ENCODE data around the gene CWC27.

CWC27 gene

DNA sequence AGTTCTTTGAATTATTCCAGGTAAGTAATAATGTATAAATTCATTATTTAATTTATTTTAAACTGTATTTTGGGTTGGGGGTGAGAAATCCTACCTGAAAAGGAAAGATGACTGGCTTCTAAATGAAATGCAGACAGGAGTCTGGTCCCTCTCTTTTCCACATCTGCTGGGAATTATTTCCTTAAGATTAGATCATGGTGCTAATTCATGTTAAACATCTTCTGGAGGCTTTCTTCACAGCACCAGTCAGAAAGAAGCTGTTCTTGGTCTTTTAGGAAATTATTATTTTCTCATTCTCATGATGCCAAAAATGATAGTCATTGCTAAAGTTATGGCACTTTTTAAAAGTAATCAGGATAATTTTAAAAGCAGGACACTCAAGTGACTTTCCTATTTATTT lies 254.2 kb downstream of the CWC27 start:
- no peak for DNase-seq
- Histone ChIP-seq H3K27me3 (ENCODE audit: insufficient read depth, low read depth, severe bottlenecking) (no peaks in the 10 kb centered on the region), H3K9me3 (ENCODE audit: severe bottlenecking) (no peaks in the 10 kb centered on the region), H3K36me3 (no peaks in the 10 kb centered on the region), H3K27ac (no peak overlapping the region), H3K4me3 (ENCODE audit: low read depth, low read length) (no peak overlapping the region)
- TF ChIP-seq, protein P1, sequence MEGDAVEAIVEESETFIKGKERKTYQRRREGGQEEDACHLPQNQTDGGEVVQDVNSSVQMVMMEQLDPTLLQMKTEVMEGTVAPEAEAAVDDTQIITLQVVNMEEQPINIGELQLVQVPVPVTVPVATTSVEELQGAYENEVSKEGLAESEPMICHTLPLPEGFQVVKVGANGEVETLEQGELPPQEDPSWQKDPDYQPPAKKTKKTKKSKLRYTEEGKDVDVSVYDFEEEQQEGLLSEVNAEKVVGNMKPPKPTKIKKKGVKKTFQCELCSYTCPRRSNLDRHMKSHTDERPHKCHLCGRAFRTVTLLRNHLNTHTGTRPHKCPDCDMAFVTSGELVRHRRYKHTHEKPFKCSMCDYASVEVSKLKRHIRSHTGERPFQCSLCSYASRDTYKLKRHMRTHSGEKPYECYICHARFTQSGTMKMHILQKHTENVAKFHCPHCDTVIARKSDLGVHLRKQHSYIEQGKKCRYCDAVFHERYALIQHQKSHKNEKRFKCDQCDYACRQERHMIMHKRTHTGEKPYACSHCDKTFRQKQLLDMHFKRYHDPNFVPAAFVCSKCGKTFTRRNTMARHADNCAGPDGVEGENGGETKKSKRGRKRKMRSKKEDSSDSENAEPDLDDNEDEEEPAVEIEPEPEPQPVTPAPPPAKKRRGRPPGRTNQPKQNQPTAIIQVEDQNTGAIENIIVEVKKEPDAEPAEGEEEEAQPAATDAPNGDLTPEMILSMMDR (IDR thresholded peaks at IDR 0.05; ENCODE audit: low read depth, low read length), result no peak

DNA sequence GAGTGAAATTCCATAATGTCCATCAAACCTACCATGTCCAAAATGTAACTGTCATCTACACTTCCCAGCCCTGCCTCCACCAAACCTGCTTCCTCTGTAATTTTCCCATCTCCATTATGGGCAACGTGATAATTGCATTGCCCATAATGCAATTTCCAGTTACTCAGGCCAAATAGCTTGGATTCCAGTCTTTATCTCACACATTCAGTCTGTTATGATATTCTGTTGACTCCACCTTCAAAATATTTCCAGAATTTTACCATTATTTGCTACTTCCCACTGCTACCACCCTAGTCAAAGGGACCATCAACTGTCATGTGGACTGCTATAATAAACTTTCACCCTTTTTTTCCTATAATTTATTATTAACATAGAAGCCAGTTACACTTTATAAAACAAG lies 256.0 kb downstream of the CWC27 start:
- no peaks in the 10 kb centered on the region for H3K9me3 ChIP-seq (ENCODE audit: severe bottlenecking)
- TF ChIP-seq, protein P1 (IDR thresholded peaks at IDR 0.05; ENCODE audit: low read depth, low read length), result no peak

DNA sequence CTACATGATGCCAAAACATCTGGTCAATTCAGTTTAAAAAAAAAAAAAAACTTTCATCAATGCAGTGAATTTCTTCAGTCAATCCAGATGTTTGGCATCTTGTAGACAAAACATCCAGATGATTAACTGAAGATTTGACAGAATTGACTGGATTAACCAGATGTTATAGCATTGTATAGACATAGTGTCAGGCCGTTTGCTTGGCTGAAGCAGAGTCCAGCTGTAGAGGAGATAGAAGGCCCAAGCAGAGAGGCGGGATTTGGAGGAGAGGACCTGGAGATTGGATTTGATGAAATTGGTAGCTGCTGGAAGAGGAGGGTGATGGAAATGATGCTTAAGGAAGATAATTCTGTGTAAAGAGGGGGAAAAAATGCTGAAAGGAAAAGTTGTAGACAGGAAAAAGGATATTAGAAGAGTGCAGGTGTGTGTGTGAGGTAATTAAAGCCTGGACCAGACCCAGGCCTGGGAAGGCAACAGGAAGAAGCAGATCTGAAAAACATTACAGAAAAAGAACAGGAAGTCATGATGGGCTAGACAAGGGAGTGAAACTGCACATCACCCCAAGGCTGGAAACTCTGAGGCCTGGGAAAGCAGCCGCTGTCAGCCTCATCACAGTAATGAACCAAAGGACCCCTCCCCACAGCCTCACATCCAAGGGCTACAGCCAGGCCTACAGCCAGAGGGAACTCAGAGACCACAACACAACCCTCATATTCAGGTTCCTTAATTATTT lies 258.3 kb downstream of the CWC27 start:
- Histone ChIP-seq H3K27ac (no peak overlapping the region), H3K9me3 (ENCODE audit: severe bottlenecking) (no peaks in the 10 kb centered on the region), H3K36me3 (no peaks in the 10 kb centered on the region), H3K27me3 (ENCODE audit: insufficient read depth, low read depth, severe bottlenecking) (no peaks in the 10 kb centered on the region), H3K4me3 (ENCODE audit: low read depth, low read length) (no peak overlapping the region)
- DNase-seq, result no peak
- TF ChIP-seq, protein P1 (IDR thresholded peaks at IDR 0.05; ENCODE audit: low read depth, low read length), result no peak

More for the DNA sequence above, 256.0 kb downstream of the CWC27 start:
- no peak overlapping the region for H3K27ac ChIP-seq
- DNase-seq, result no peak
- H3K36me3 ChIP-seq, result no peaks in the 10 kb centered on the region
- H3K4me3 ChIP-seq (ENCODE audit: low read depth, low read length), result no peak overlapping the region
- no peaks in the 10 kb centered on the region for H3K27me3 ChIP-seq (ENCODE audit: insufficient read depth, low read depth, severe bottlenecking)

DNA sequence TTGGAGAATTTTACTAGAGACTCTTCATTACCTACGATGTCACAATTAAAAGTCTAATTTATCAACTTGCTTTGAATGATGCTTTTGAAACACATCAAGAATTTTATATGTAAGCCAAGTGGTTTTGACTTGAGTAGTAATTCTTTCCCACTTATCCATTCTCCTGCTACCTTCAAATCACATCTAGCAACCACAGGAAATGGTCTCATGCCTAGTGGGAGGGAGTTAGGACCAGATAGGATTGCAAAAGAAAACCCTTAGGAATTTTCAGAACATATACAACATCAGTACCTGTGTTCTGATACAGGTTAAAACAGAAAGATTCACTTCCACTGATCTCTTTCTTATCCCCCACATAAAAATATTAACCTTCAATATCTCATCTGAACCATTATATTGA lies 260.4 kb downstream of the CWC27 start:
- TF ChIP-seq, protein P1 (IDR thresholded peaks at IDR 0.05; ENCODE audit: low read depth, low read length), result no peak
- H3K4me3 ChIP-seq (ENCODE audit: low read depth, low read length), result no peak overlapping the region
- no peak for DNase-seq
- no peaks in the 10 kb centered on the region for H3K9me3 ChIP-seq (ENCODE audit: severe bottlenecking)
- no peaks in the 10 kb centered on the region for H3K36me3 ChIP-seq
- no peak overlapping the region for H3K27ac ChIP-seq
- H3K27me3 ChIP-seq (ENCODE audit: insufficient read depth, low read depth, severe bottlenecking), result no peaks in the 10 kb centered on the region

DNA sequence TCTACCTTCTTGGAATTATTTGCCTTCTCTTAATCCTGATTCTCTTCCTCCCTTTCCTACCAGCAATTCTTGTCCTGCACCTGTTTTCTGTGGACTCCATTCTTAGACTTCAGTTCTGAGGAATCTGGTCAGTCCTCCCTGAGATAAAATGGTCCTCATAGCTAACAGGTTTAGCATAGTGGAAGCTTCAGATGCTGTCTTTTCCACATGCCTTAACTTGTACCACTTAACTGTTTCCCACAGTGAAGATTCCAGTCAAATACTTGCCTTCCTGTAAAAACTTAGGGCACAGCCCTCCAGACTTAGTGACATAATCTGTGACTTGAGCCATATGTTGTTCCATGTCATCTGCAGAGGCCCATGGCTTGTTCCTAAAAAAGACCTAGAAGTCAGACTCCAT lies 261.3 kb downstream of the CWC27 start:
- no peaks in the 10 kb centered on the region for H3K27me3 ChIP-seq (ENCODE audit: insufficient read depth, low read depth, severe bottlenecking)
- H3K4me3 ChIP-seq (ENCODE audit: low read depth, low read length), result no peak overlapping the region
- no peaks in the 10 kb centered on the region for H3K9me3 ChIP-seq (ENCODE audit: severe bottlenecking)
- H3K36me3 ChIP-seq, result no peaks in the 10 kb centered on the region
- H3K27ac ChIP-seq, result no peak overlapping the region
- no peak for DNase-seq
- TF ChIP-seq, protein P1 (IDR thresholded peaks at IDR 0.05; ENCODE audit: low read depth, low read length), result no peak

DNA sequence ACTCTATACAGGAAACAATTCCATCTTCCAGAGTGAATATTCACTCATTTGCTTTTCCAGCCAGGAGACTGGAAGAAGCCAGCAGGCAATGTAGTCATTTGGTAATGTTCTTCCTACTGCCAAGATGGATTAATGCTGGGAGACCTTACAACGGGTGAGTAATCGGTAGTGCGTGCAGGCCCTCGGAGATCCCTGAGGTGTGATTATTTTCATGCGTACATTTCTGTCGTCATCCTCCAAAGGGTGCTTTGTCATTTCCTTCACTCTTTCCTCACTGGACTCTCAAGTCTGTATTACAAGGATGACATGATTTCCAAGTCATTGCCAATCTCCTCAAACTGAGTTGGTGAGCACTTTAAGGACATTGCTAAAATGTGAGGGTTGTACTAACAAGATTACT lies 263.5 kb downstream of the CWC27 start:
- H3K27ac ChIP-seq, result no peak overlapping the region
- H3K4me3 ChIP-seq (ENCODE audit: low read depth, low read length), result no peak overlapping the region
- no peak for DNase-seq
- no peaks in the 10 kb centered on the region for H3K9me3 ChIP-seq (ENCODE audit: severe bottlenecking)
- no peaks in the 10 kb centered on the region for H3K27me3 ChIP-seq (ENCODE audit: insufficient read depth, low read depth, severe bottlenecking)
- H3K36me3 ChIP-seq, result no peaks in the 10 kb centered on the region
- TF ChIP-seq, protein P1 (IDR thresholded peaks at IDR 0.05; ENCODE audit: low read depth, low read length), result no peak
